PC-9 (cell line): ENCODE measurements around the gene ZCCHC3. TPM values are rescaled to one million over a fixed set of nuclear protein-coding genes. Genes with fewer than 3 reads are reported as not detected.

Experiments
- BruUV-seq: library from RNA; stranded (reverse); fragments of 400-500 nt; replicated peaks from 2 replicates; lab custom pipeline; 2021; lab: Mats Ljungman, UMichigan
- CTCF ChIA-PET: fragments of 300-600 bp; sonication (Branson Sonifier 250); formaldehyde crosslinking; loops from one replicate; lab custom pipeline; 2022; ENCODE audit warnings: antibody characterized with exemption; lab: Charles Lee
- POLR2A ChIA-PET: fragments of 300-600 bp; sonication (Branson Sonifier 250); formaldehyde crosslinking; loops from one replicate; lab custom pipeline; 2022; ENCODE audit warnings: antibody characterized with exemption; ENCODE audit not compliant: unreplicated experiment; lab: Charles Lee
- DNase-seq, 2 experiments: peaks; one replicate each; pipeline versions ENCODE4 v3.0.0 to v3.0.0-alpha.2; 2015 to 2022; ENCODE audit warnings: mixed read lengths in 1 of 2
- H2AFZ ChIP-seq: fragments of 200-600 bp; sonication (generic); 2 replicates; pipeline ENCODE4 v1.8.1; 2017; ENCODE audit warnings: antibody characterized with exemption
- H3F3A ChIP-seq: fragments of 200-600 bp; sonication (generic); 2 replicates; pipeline ENCODE4 v1.8.1; 2017; ENCODE audit warnings: antibody characterized with exemption, mild to moderate bottlenecking, low read depth; ENCODE audit not compliant: insufficient read depth
- H3K27ac ChIP-seq: fragments of 200-600 bp; sonication (generic); 2 replicates; pipeline ENCODE4 v1.6.1; 2016; ENCODE audit warnings: mixed run types
- H3K27me3 ChIP-seq: fragments of 200-600 bp; sonication (generic); 2 replicates; pipeline ENCODE4 v1.6.1; 2016; ENCODE audit warnings: low read depth, mixed run types; ENCODE audit not compliant: insufficient read depth
- H3K36me3 ChIP-seq: fragments of 200-600 bp; sonication (generic); 2 replicates; pipeline ENCODE4 v1.6.1; 2016; ENCODE audit warnings: low read depth, mixed run types
- H3K4me1 ChIP-seq: fragments of 200-600 bp; sonication (generic); replicated peaks from 2 replicates; pipeline ENCODE4 v1.6.1; 2016; ENCODE audit warnings: mixed run types; ENCODE audit not compliant: insufficient read depth
- H3K4me2 ChIP-seq: fragments of 200-600 bp; sonication (generic); 2 replicates; pipeline ENCODE4 v1.6.1; 2017; ENCODE audit warnings: mixed run types
- H3K4me3 ChIP-seq: fragments of 200-600 bp; sonication (generic); 2 replicates; pipeline ENCODE4 v1.6.1; 2016; ENCODE audit warnings: mixed run types
- H3K79me2 ChIP-seq: fragments of 200-600 bp; sonication (generic); 2 replicates; pipeline ENCODE4 v1.6.1; 2017; ENCODE audit warnings: low read depth, mixed run types
- H3K9me2 ChIP-seq: fragments of 200-600 bp; sonication (generic); 2 replicates; pipeline ENCODE4 v1.8.1; 2017; ENCODE audit warnings: mild to moderate bottlenecking; ENCODE audit not compliant: insufficient read depth
- H3K9me3 ChIP-seq: fragments of 200-600 bp; sonication (generic); 2 replicates; pipeline ENCODE4 v1.8.1; 2016; ENCODE audit warnings: low read depth; ENCODE audit not compliant: insufficient read depth
- H4K20me1 ChIP-seq: fragments of 200-600 bp; sonication (generic); 2 replicates; pipeline ENCODE4 v1.8.1; 2017; ENCODE audit not compliant: insufficient read depth
- CTCF ChIP-seq: fragments of 200-600 bp; sonication (generic); conservative IDR thresholded peaks from 2 replicates; pipeline ENCODE4 v1.6.1; 2017; ENCODE audit warnings: mixed run types, antibody characterized with exemption, mild to moderate bottlenecking, moderate library complexity
- EZH2 ChIP-seq: fragments of 200-600 bp; sonication (generic); IDR thresholded peaks from 2 replicates; pipeline ENCODE4 v1.8.0; 2017; ENCODE audit warnings: antibody characterized with exemption, low read depth
- intact Hi-C: fragments of 100-400 bp; cut with micrococcal nuclease; formaldehyde crosslinking; loops from one replicate; pipeline ENCODE4 v1.10.0; 2022; ENCODE audit not compliant: unreplicated experiment
- total RNA-seq: library from RNA; stranded (reverse); gene quantifications from 2 replicates; pipeline ENCODE4 v1.2.3, GENCODE V29; 2021

The ZCCHC3 gene
- total RNA-seq, 1 experiment from 2014 or later = 17.7 TPM

- H4K20me1 ChIP-seq = peaks cover 7% of the 10 kb centered on the region
- CTCF ChIA-PET = no interaction called here
- peaks cover 25% of the 10 kb centered on the region for H3F3A ChIP-seq
- BruUV-seq = no TSS peak
- POLR2A ChIA-PET = no interaction called here
- no peaks in the 10 kb centered on the region for H3K27me3 ChIP-seq
- no peak overlapping the region for H2AFZ ChIP-seq
- no peaks in the 10 kb centered on the region for H3K36me3 ChIP-seq
- H3K9me2 ChIP-seq = no peaks in the 10 kb centered on the region
- H3K4me2 ChIP-seq = no peak overlapping the region
- no peaks in the 10 kb centered on the region for H3K9me3 ChIP-seq
- H3K27ac ChIP-seq = no peak overlapping the region
- DNase-seq = no peak
- TF ChIP-seq CTCF = no peak
- TF ChIP-seq EZH2 = no peak
- H3K4me3 ChIP-seq = no peak overlapping the region
- peaks cover 24% of the 10 kb centered on the region for H3K4me1 ChIP-seq
- peaks cover 22% of the 10 kb centered on the region for H3K79me2 ChIP-seq
- intact Hi-C loops = no loop called here
These were observed 2.8 kb upstream of the ZCCHC3 start for GRCh38 chr20:294602-295001.

- Histone ChIP-seq H3F3A (peaks cover 30% of the 10 kb centered on the region), H3K9me2 (no peaks in the 10 kb centered on the region), H3K27ac (no peak overlapping the region), H3K4me1 (peaks cover 33% of the 10 kb centered on the region), H3K79me2 (peaks cover 34% of the 10 kb centered on the region), H3K27me3 (no peaks in the 10 kb centered on the region), H3K9me3 (no peaks in the 10 kb centered on the region), H3K4me2 (no peak overlapping the region), H3K4me3 (no peak overlapping the region), H4K20me1 (peaks cover 19% of the 10 kb centered on the region), H3K36me3 (peaks cover 6% of the 10 kb centered on the region; the same call in 1 of the 2 replicates), H2AFZ (no peak overlapping the region)
- TF ChIP-seq EZH2 (no peak), CTCF (no peak)
- CTCF ChIA-PET = no interaction called here
- intact Hi-C loops = no loop called here
- DNase-seq = no peak
- no TSS peak for BruUV-seq
- POLR2A ChIA-PET = no interaction called here
These were observed 1.6 kb upstream of the ZCCHC3 start for GRCh38 chr20:295804-296203.

DNA sequence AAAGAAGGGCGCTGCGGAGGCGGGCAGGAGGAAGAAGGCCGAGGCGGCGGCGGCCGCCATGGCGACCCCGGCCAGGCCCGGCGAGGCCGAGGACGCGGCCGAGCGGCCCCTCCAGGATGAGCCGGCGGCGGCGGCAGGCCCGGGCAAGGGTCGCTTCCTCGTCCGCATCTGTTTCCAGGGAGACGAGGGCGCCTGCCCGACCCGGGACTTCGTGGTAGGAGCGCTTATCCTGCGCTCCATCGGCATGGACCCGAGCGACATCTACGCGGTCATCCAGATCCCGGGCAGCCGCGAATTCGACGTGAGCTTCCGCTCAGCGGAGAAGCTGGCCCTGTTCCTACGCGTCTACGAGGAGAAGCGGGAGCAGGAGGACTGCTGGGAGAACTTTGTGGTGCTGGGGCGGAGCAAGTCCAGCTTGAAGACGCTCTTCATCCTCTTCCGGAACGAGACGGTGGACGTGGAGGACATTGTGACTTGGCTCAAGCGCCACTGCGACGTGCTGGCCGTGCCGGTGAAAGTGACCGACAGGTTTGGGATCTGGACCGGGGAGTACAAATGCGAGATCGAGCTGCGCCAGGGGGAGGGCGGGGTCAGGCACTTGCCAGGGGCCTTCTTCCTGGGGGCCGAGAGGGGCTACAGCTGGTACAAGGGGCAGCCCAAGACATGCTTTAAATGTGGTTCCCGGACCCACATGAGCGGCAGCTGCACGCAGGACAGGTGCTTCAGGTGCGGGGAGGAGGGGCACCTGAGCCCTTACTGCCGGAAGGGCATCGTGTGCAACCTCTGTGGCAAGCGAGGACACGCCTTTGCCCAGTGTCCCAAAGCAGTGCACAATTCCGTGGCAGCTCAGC is 780 bp downstream of the ZCCHC3 start:
- peak overlapping the region; percentile 87 for H3K4me2 ChIP-seq
- no peaks in the 10 kb centered on the region for H3K9me2 ChIP-seq
- no peaks in the 10 kb centered on the region for H3K9me3 ChIP-seq
- H4K20me1 ChIP-seq = peaks cover 28% of the 10 kb centered on the region
- no peaks in the 10 kb centered on the region for H3K27me3 ChIP-seq
- TF ChIP-seq CTCF (no peak), EZH2 (no peak)
- peaks cover 27% of the 10 kb centered on the region for H3K4me1 ChIP-seq
- intact Hi-C loops = loop anchor here (1.0 kb wide), 2 partner anchors 8 to 26 kb away; partner anchors contain the start of gene C20orf96
- H3K79me2 ChIP-seq = peaks cover 42% of the 10 kb centered on the region
- H3F3A ChIP-seq = peaks cover 45% of the 10 kb centered on the region
- H3K4me3 ChIP-seq = peak overlapping the region; percentile 82
- peak; percentile 57 to 65 for DNase-seq
- BruUV-seq = TSS peak; percentile 73
- peak overlapping the region; percentile 74; the same call in 1 of the 2 replicates for H2AFZ ChIP-seq
- POLR2A ChIA-PET = interaction anchor here (0.6 to 1.1 kb wide), 2 partner anchors 20 to 27 kb away, joined by 3 to 4 read pairs; partner anchors contain the start of gene SOX12
- peaks cover 6% of the 10 kb centered on the region; the same call in 1 of the 2 replicates for H3K36me3 ChIP-seq
- CTCF ChIA-PET = interaction anchor here (1.2 kb wide), 1 partner anchor 133 kb away, joined by 12 read pairs; no protein-coding TSS in a partner anchor
- peak overlapping the region; percentile 81 for H3K27ac ChIP-seq
